ENCODE measurements around the gene MDN1. TPM values are rescaled to one million over a fixed set of nuclear protein-coding genes. Genes with fewer than 3 reads are reported as not detected.
"Not testable (repeated sequence)": the region's sequence is repeated elsewhere in the genome, so short reads cannot be mapped to it uniquely, and the experiment has no call there.

The MDN1 gene
- total and polyA plus RNA-seq, 2 experiments from 2014 or later = 8.0 to 20.9 TPM

DNA sequence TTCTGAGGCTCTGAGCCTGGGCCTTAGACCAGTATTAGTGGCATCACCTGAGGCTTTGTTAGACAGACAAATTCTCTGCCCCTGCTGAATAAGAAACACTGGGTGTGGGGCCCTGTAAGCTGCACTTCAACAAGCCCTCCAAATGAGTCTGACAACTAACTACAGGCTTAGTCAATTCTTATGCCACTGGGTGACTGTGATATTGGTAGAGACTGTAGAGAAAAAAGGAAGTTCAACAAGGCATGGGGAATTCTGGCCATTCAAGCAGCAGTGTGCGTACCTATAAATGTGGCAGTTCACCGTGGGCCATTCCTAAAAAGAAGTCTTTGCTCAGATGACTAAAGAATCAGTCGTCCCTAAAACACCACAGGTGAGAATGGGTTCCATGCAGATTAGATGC is 82.7 kb downstream of the MDN1 start:
- no peak for DNase-seq (ENCODE audit: low spot score)
- Histone ChIP-seq H3K36me3 (replicated peaks; ENCODE audit: insufficient read depth, low read depth) (no peaks in the 10 kb centered on the region), H3K4me3 (no peak overlapping the region), H3K9me3 (ENCODE audit: low read depth) (no peaks in the 10 kb centered on the region), H2AFZ (no peak overlapping the region), H4K20me1 (ENCODE audit: insufficient read depth, poor library complexity, severe bottlenecking) (no peaks in the 10 kb centered on the region), H3K27ac (no peak overlapping the region), H3K4me1 (ENCODE audit: insufficient read depth) (no peaks in the 10 kb centered on the region), H3K79me2 (no peaks in the 10 kb centered on the region), H3K4me2 (no peak overlapping the region), H3K9me2 (replicated peaks; ENCODE audit: insufficient read depth) (no peaks in the 10 kb centered on the region), H3K27me3 (no peaks in the 10 kb centered on the region)
- TF ChIP-seq EZH2 (IDR thresholded peaks at IDR 0.05; ENCODE audit: borderline replicate concordance) (no peak), EZH2phosphoT487 (IDR thresholded peaks at IDR 0.05; ENCODE audit: low read depth, severe bottlenecking, unreplicated experiment) (no peak)
- TF ChIP-seq, protein P1, sequence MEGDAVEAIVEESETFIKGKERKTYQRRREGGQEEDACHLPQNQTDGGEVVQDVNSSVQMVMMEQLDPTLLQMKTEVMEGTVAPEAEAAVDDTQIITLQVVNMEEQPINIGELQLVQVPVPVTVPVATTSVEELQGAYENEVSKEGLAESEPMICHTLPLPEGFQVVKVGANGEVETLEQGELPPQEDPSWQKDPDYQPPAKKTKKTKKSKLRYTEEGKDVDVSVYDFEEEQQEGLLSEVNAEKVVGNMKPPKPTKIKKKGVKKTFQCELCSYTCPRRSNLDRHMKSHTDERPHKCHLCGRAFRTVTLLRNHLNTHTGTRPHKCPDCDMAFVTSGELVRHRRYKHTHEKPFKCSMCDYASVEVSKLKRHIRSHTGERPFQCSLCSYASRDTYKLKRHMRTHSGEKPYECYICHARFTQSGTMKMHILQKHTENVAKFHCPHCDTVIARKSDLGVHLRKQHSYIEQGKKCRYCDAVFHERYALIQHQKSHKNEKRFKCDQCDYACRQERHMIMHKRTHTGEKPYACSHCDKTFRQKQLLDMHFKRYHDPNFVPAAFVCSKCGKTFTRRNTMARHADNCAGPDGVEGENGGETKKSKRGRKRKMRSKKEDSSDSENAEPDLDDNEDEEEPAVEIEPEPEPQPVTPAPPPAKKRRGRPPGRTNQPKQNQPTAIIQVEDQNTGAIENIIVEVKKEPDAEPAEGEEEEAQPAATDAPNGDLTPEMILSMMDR (IDR thresholded peaks at IDR 0.05; ENCODE audit: poor library complexity) = no peak
- WGBS (ENCODE audit: low lambda C conversion rate, missing lambda C conversion rate) = 100% methylated on average over 3 of the region's 3 CpGs

GRCh38 chr6:89734526-89734925 is 85.1 kb downstream of the MDN1 start:
- Histone ChIP-seq H3K9me3 (ENCODE audit: low read depth) (no peaks in the 10 kb centered on the region), H3K27me3 (no peaks in the 10 kb centered on the region), H3K79me2 (no peaks in the 10 kb centered on the region), H3K36me3 (replicated peaks; ENCODE audit: insufficient read depth, low read depth) (no peaks in the 10 kb centered on the region), H4K20me1 (ENCODE audit: insufficient read depth, poor library complexity, severe bottlenecking) (no peaks in the 10 kb centered on the region), H2AFZ (no peak overlapping the region), H3K9me2 (replicated peaks; ENCODE audit: insufficient read depth) (no peaks in the 10 kb centered on the region), H3K27ac (no peak overlapping the region), H3K4me1 (ENCODE audit: insufficient read depth) (no peaks in the 10 kb centered on the region), H3K4me2 (no peak overlapping the region), H3K4me3 (no peak overlapping the region)
- no peak for TF ChIP-seq EZH2phosphoT487 (IDR thresholded peaks at IDR 0.05; ENCODE audit: low read depth, severe bottlenecking, unreplicated experiment)
- TF ChIP-seq, protein P1 (IDR thresholded peaks at IDR 0.05; ENCODE audit: poor library complexity) = no peak
- no peak for TF ChIP-seq EZH2 (IDR thresholded peaks at IDR 0.05; ENCODE audit: borderline replicate concordance)
- no peak for DNase-seq (ENCODE audit: low spot score)

GRCh38 chr6:89731924-89732567 is 87.5 kb downstream of the MDN1 start:
- H4K20me1 ChIP-seq (ENCODE audit: insufficient read depth, poor library complexity, severe bottlenecking) = no peaks in the 10 kb centered on the region
- no peak for DNase-seq (ENCODE audit: low spot score)
- H2AFZ ChIP-seq = no peak overlapping the region
- no peak overlapping the region for H3K4me2 ChIP-seq
- H3K9me3 ChIP-seq (ENCODE audit: low read depth) = no peaks in the 10 kb centered on the region
- no peaks in the 10 kb centered on the region for H3K79me2 ChIP-seq
- H3K36me3 ChIP-seq (replicated peaks; ENCODE audit: insufficient read depth, low read depth) = no peaks in the 10 kb centered on the region
- no peaks in the 10 kb centered on the region for H3K4me1 ChIP-seq (ENCODE audit: insufficient read depth)
- TF ChIP-seq, protein P1 (IDR thresholded peaks at IDR 0.05; ENCODE audit: poor library complexity) = no peak
- TF ChIP-seq EZH2 (IDR thresholded peaks at IDR 0.05; ENCODE audit: borderline replicate concordance) (no peak), EZH2phosphoT487 (IDR thresholded peaks at IDR 0.05; ENCODE audit: low read depth, severe bottlenecking, unreplicated experiment) (no peak)
- no peak overlapping the region for H3K27ac ChIP-seq
- no peaks in the 10 kb centered on the region for H3K9me2 ChIP-seq (replicated peaks; ENCODE audit: insufficient read depth)
- H3K27me3 ChIP-seq = no peaks in the 10 kb centered on the region
- H3K4me3 ChIP-seq = no peak overlapping the region
- 90% methylated on average over 3 of the region's 3 CpGs for WGBS (ENCODE audit: low lambda C conversion rate, missing lambda C conversion rate)

DNA sequence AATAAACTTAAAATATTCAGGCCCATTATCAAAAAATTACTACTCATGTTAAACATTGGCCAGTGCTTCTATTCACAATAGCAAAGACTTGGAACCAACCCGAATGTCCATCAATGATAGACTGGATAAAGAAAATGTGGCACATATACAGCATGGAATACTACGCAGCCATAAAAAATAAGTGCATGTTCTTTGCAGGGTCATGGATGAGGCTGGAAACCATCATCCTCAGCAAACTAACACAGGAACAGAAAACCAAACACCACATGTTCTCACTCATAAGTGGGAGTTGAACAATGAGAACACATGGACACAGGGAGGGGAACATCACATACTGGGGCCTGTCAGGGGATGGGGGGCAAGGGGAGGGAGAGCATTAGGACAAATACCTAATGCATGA is 88.3 kb downstream of the MDN1 start:
- DNase-seq (ENCODE audit: low spot score); H3K36me3 ChIP-seq (replicated peaks; ENCODE audit: insufficient read depth, low read depth); H3K4me3 ChIP-seq; H3K79me2 ChIP-seq; H4K20me1 ChIP-seq (ENCODE audit: insufficient read depth, poor library complexity, severe bottlenecking); H3K9me3 ChIP-seq (ENCODE audit: low read depth); H3K4me2 ChIP-seq; H3K27me3 ChIP-seq; H3K4me1 ChIP-seq (ENCODE audit: insufficient read depth); H3K27ac ChIP-seq; H2AFZ ChIP-seq; H3K9me2 ChIP-seq (replicated peaks; ENCODE audit: insufficient read depth): not testable (repeated sequence)
- 94% methylated on average over 2 of the region's 2 CpGs for WGBS (ENCODE audit: low lambda C conversion rate, missing lambda C conversion rate)

Measured in hepatocyte (in vitro differentiated cells).